ENCODE results near the gene TENM4.
A peak's percentile ranks its signal among the peaks of the same experiment; 100 is the strongest.

TENM4 gene

DNA sequence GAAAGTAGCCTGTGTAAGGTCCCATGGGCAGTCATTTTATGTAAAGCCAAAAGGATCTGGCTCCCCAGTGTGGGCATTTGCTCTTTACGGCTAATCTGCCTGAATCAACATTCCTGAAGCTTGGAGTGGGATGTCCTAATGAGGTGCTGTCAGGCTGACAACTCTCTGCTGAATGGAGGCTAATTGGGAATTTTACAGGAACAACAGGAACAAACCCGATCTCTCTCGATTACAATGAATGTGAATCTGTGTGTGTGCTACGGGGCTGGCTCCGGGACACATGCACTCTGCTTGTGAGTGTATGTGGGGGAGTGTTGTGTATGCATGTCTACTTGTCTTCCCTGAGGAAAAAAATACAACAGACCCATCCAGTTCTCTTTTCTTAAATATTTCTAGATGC lies 415.2 kb downstream of the TENM4 start:
- 0 to 22% methylated on average over 1 of the region's 5 CpGs for WGBS, 2 experiments (ENCODE audit: insufficient coverage in 2 of 2)
- H3K4me1 ChIP-seq (ENCODE audit: control insufficient read depth, insufficient read depth, low read length, poor library complexity, severe bottlenecking), result peaks cover 20% of the 10 kb centered on the region
- no peaks in the 10 kb centered on the region for H3K9me3 ChIP-seq (ENCODE audit: control insufficient read depth, low read length)
- H3K4me3 ChIP-seq (ENCODE audit: extremely low read depth, insufficient read depth, low read length, poor library complexity, severe bottlenecking), result no peak overlapping the region
- peaks cover 3% of the 10 kb centered on the region for H3K36me3 ChIP-seq (ENCODE audit: control insufficient read depth, insufficient read depth, low read length)
- H3K27ac ChIP-seq (ENCODE audit: low read depth, low read length, severe bottlenecking), result peak overlapping the region; percentile 62

DNA sequence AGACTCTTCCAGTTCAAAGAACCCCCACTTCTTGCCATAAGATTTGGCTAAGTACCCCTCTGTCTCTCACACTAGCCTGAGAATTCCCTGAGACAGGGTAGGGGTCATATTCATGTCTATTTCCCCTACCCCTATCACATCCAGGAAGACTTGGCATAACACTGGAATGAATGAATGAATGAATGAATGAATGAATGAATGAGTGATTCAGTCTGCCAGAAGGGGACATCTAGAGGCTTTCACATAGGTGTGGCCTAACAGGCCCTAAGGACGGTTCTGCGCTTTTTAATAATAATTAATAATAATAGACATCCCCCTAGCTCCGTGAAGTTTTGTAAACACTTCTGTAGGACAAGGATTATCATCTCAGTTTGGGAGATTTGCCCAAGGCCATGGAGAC lies 415.7 kb downstream of the TENM4 start:
- H3K27ac ChIP-seq (ENCODE audit: low read depth, low read length, severe bottlenecking), result no peak overlapping the region
- H3K4me3 ChIP-seq (ENCODE audit: extremely low read depth, insufficient read depth, low read length, poor library complexity, severe bottlenecking), result no peak overlapping the region
- WGBS, 2 experiments (ENCODE audit: insufficient coverage in 2 of 2), result no CpG with 5 or more reads among the region's 3 CpGs
- H3K36me3 ChIP-seq (ENCODE audit: control insufficient read depth, insufficient read depth, low read length), result peaks cover 3% of the 10 kb centered on the region
- peaks cover 20% of the 10 kb centered on the region for H3K4me1 ChIP-seq (ENCODE audit: control insufficient read depth, insufficient read depth, low read length, poor library complexity, severe bottlenecking)
- H3K9me3 ChIP-seq (ENCODE audit: control insufficient read depth, low read length), result no peaks in the 10 kb centered on the region

DNA sequence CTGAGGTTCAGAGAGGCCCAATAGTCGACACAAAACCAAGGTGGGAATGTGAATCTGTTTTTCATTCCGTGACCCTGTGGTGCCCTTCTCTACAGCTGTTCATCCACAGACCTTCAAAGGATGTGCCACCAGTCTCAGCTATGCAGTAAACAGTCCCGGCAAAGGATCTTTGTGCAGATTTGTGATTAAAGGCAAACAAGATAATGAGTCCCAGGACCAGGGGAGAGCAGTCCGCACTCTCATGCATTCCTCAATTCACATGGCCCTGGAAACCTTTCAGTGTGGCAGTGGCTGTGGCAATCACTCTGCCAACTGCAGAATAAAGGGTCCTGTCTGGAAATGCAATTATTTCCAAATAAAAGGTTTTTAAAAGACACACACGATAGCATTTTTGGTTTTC lies 418.6 kb downstream of the TENM4 start:
- Histone ChIP-seq H3K27ac (ENCODE audit: low read depth, low read length, severe bottlenecking) (no peak overlapping the region), H3K36me3 (ENCODE audit: control insufficient read depth, insufficient read depth, low read length) (peaks cover 3% of the 10 kb centered on the region), H3K4me3 (ENCODE audit: extremely low read depth, insufficient read depth, low read length, poor library complexity, severe bottlenecking) (no peak overlapping the region), H3K4me1 (ENCODE audit: control insufficient read depth, insufficient read depth, low read length, poor library complexity, severe bottlenecking) (peaks cover 31% of the 10 kb centered on the region), H3K9me3 (ENCODE audit: control insufficient read depth, low read length) (no peaks in the 10 kb centered on the region)
- WGBS, 2 experiments (ENCODE audit: insufficient coverage in 2 of 2), result 91 to 93% methylated on average over 4 to 5 of the region's 5 CpGs

DNA sequence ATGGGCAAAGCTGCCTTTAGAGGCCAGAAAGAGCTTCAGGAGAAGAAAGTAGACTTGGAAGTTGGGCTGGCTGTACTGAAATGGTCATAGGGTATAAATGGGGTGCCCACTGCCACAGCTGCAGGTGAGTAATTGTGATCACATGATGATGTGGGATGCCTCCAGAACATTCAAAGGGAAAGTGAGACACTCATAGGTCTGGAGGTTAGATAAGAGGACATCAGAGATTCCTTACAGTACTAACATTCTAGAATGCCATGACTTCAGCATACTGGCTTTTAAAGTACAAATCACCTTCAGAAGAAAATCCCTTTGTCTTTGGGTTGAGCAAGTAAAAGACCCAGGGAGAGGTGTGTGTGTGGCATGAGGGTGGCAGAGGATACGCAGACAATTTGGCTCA lies 419.2 kb downstream of the TENM4 start:
- Histone ChIP-seq H3K4me1 (ENCODE audit: control insufficient read depth, insufficient read depth, low read length, poor library complexity, severe bottlenecking) (peaks cover 24% of the 10 kb centered on the region), H3K27ac (ENCODE audit: low read depth, low read length, severe bottlenecking) (no peak overlapping the region), H3K36me3 (ENCODE audit: control insufficient read depth, insufficient read depth, low read length) (peaks cover 3% of the 10 kb centered on the region), H3K9me3 (ENCODE audit: control insufficient read depth, low read length) (no peaks in the 10 kb centered on the region), H3K4me3 (ENCODE audit: extremely low read depth, insufficient read depth, low read length, poor library complexity, severe bottlenecking) (no peak overlapping the region)
- 93 to 100% methylated on average over 1 of the region's 1 CpG for WGBS, 2 experiments (ENCODE audit: insufficient coverage in 2 of 2)

DNA sequence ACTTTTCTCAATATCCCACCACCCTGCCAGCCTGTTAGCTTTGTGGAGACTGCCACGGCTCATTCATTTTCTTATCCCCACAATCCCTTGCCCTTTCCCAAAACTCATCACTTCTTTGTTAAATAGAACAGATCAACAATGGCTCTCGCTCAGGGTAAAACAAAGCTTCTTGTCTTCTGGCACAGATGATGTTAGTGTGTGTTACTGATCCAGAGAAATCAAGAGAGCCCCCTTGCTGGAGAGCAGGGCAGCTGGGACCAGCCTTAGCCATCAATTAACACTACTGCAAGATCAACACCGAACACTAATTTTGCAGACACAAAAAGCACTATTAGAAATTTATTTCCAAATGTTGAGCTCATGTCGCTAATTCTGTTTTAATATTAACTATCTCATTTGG lies 420.9 kb downstream of the TENM4 start:
- no peak overlapping the region for H3K4me3 ChIP-seq (ENCODE audit: extremely low read depth, insufficient read depth, low read length, poor library complexity, severe bottlenecking)
- H3K36me3 ChIP-seq (ENCODE audit: control insufficient read depth, insufficient read depth, low read length), result peaks cover under 1% of the 10 kb centered on the region
- 60 to 80% methylated on average over 1 of the region's 4 CpGs for WGBS, 2 experiments (ENCODE audit: insufficient coverage in 2 of 2)

DNA sequence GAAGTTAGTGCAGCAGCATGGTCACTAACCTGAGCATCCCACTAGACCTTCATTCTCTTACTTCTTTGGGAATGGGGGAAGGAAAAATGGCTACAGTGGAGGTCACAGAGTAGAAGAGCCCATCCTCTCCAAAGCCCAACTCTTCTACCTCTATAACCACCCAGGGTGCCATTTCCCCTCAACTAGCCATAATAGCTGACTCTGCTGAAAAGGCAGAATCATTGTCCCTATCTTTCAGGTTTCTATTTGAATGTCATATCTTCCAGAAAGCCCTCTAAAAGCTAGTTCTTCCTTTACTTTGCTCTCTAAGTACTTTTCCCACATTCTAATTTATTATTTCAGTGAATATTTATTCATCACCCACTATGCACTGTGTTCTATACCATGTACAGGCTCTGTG lies 421.6 kb downstream of the TENM4 start:
- Histone ChIP-seq H3K9me3 (ENCODE audit: control insufficient read depth, low read length) (no peaks in the 10 kb centered on the region), H3K27ac (ENCODE audit: low read depth, low read length, severe bottlenecking) (peak overlapping the region; percentile 70), H3K36me3 (ENCODE audit: control insufficient read depth, insufficient read depth, low read length) (no peaks in the 10 kb centered on the region), H3K4me3 (ENCODE audit: extremely low read depth, insufficient read depth, low read length, poor library complexity, severe bottlenecking) (no peak overlapping the region), H3K4me1 (ENCODE audit: control insufficient read depth, insufficient read depth, low read length, poor library complexity, severe bottlenecking) (peaks cover 12% of the 10 kb centered on the region)

More for the DNA sequence above, 420.9 kb downstream of the TENM4 start:
- Histone ChIP-seq H3K9me3 (ENCODE audit: control insufficient read depth, low read length) (no peaks in the 10 kb centered on the region), H3K4me1 (ENCODE audit: control insufficient read depth, insufficient read depth, low read length, poor library complexity, severe bottlenecking) (peaks cover 12% of the 10 kb centered on the region), H3K27ac (ENCODE audit: low read depth, low read length, severe bottlenecking) (no peak overlapping the region)

DNA sequence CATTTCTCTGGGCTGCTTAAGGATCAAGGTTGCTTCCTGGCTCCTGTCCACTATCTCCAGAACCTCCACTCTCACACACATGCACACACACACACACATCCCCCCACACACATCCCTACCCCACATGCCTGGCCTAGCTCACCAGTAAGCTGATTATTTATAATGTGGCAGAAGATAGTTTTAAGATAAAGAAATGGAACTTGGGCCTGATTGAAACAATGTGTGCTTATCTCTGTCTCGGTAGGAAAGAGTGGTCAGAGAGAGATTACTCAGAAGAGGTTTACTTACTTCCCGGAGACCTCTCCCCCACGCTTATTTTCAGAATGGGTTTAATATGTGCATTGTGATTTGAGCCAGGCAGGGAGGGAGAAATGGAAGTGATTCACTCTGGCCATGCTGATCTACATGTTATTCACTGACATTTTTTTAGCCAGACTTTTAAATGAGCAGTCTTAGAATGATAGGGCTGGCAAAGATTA lies 422.4 kb downstream of the TENM4 start:
- WGBS, 2 experiments (ENCODE audit: insufficient coverage in 2 of 2), result 29 to 70% methylated on average over 1 of the region's 3 CpGs

DNA sequence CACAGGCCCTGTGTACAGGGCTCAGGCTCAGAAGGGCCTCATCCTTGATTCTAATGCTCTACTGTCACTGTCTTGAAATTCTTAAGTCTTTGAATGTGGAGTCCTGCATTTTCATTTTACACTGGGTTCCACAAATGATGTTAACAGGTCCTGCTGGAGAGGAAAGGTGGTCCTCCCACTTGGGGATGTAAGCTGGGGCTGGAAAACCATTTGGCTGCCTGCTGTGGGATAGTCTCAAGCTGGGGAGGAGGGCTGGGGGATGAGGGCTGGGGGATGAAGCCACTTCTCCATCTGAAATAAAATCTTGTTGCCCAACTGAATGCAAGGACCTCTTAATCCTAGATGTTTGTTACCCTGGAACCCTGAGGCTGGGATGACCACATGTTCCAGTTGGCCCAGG lies 423.0 kb downstream of the TENM4 start:
- Histone ChIP-seq H3K9me3 (ENCODE audit: control insufficient read depth, low read length) (no peaks in the 10 kb centered on the region), H3K27ac (ENCODE audit: low read depth, low read length, severe bottlenecking) (peak overlapping the region; percentile 70), H3K36me3 (ENCODE audit: control insufficient read depth, insufficient read depth, low read length) (no peaks in the 10 kb centered on the region), H3K4me3 (ENCODE audit: extremely low read depth, insufficient read depth, low read length, poor library complexity, severe bottlenecking) (no peak overlapping the region), H3K4me1 (ENCODE audit: control insufficient read depth, insufficient read depth, low read length, poor library complexity, severe bottlenecking) (peaks cover 12% of the 10 kb centered on the region)

More for the DNA sequence above, 422.4 kb downstream of the TENM4 start:
- Histone ChIP-seq H3K4me1 (ENCODE audit: control insufficient read depth, insufficient read depth, low read length, poor library complexity, severe bottlenecking) (peaks cover 12% of the 10 kb centered on the region), H3K9me3 (ENCODE audit: control insufficient read depth, low read length) (no peaks in the 10 kb centered on the region), H3K4me3 (ENCODE audit: extremely low read depth, insufficient read depth, low read length, poor library complexity, severe bottlenecking) (no peak overlapping the region), H3K27ac (ENCODE audit: low read depth, low read length, severe bottlenecking) (peak overlapping the region; percentile 70), H3K36me3 (ENCODE audit: control insufficient read depth, insufficient read depth, low read length) (no peaks in the 10 kb centered on the region)

DNA sequence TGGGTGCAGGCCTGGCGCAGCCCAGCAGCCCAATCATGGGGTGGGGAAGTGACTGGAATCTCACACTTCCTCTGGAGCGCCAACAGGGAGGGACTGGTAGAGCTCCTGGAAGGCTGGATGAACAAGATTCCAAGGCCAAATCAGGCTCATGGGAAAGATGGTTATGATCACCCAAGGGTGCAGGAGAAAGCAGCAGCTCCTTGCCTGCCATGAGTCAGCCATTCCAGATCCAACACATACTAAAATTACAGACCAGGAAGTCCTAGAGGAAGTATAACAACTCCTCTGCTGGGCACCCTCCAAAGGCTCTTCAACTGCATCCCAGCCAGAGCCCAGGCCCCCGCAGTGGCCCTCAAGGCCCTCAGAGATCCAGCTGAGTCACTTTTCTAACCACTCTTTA lies 427.3 kb downstream of the TENM4 start:
- Histone ChIP-seq H3K9me3 (ENCODE audit: control insufficient read depth, low read length) (no peaks in the 10 kb centered on the region), H3K27ac (ENCODE audit: low read depth, low read length, severe bottlenecking) (no peak overlapping the region), H3K4me3 (ENCODE audit: extremely low read depth, insufficient read depth, low read length, poor library complexity, severe bottlenecking) (no peak overlapping the region), H3K36me3 (ENCODE audit: control insufficient read depth, insufficient read depth, low read length) (no peaks in the 10 kb centered on the region), H3K4me1 (ENCODE audit: control insufficient read depth, insufficient read depth, low read length, poor library complexity, severe bottlenecking) (peaks cover 7% of the 10 kb centered on the region)
- WGBS, 2 experiments (ENCODE audit: insufficient coverage in 2 of 2), result 90 to 100% methylated on average over 2 to 3 of the region's 3 CpGs

DNA sequence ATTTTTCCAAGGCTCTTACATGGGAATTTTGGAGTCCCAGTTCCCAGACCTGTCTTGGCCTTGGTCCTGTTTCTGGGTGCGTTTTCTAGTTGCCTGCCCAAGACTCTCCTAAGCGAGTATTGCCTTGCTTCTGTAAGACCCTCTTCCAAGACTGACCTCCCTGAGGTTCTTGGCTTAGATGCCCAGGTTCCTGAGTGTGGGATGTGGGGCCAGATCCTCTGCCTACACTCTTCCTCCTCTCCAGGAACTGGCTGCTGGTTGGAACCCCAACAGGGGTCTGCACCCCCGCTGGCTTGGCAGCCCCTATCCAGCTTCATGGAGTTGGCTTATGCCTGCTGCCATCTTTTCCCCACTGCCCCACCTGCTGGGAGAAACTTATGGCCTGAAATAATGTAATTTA lies 429.5 kb downstream of the TENM4 start:
- Histone ChIP-seq H3K9me3 (ENCODE audit: control insufficient read depth, low read length) (no peaks in the 10 kb centered on the region), H3K27ac (ENCODE audit: low read depth, low read length, severe bottlenecking) (no peak overlapping the region), H3K4me3 (ENCODE audit: extremely low read depth, insufficient read depth, low read length, poor library complexity, severe bottlenecking) (no peak overlapping the region), H3K36me3 (ENCODE audit: control insufficient read depth, insufficient read depth, low read length) (no peaks in the 10 kb centered on the region), H3K4me1 (ENCODE audit: control insufficient read depth, insufficient read depth, low read length, poor library complexity, severe bottlenecking) (no peaks in the 10 kb centered on the region)
- 79 to 100% methylated on average over 2 to 3 of the region's 3 CpGs for WGBS, 2 experiments (ENCODE audit: insufficient coverage in 2 of 2)

DNA sequence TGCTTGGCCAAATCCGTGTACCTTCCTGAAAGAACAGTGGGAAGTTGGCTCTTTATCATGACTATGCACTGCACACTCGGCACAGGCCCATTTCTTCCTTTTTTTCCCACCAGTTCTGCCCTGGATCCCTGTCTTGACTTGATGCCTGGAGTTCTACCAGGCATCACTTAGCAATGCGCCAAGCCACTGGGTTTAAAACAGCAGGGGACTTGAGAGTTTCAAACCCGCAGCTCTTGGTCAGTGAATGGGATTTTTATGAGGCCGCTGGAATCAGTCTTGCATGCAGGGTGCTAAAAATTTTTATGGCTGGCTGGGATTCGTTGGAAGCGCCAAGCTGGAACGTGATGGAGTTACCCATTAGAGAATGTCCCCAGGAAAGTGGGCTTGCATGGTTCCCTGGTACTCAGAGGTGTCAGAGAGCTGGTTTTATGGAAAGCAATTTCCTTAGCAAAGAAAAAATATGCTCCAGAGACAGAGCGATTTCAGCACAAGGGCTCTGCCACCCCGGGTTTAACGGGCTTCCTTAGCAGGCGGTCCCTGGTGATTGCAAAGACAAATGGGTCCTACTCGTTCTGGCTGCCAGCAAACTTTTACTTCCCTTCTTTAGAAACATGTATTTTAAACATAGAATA lies 432.9 kb downstream of the TENM4 start:
- WGBS, 2 experiments (ENCODE audit: insufficient coverage in 2 of 2), result 84 to 90% methylated on average over 10 to 12 of the region's 13 CpGs
- Histone ChIP-seq H3K27ac (ENCODE audit: low read depth, low read length, severe bottlenecking) (no peak overlapping the region), H3K36me3 (ENCODE audit: control insufficient read depth, insufficient read depth, low read length) (no peaks in the 10 kb centered on the region), H3K9me3 (ENCODE audit: control insufficient read depth, low read length) (no peaks in the 10 kb centered on the region), H3K4me1 (ENCODE audit: control insufficient read depth, insufficient read depth, low read length, poor library complexity, severe bottlenecking) (no peaks in the 10 kb centered on the region), H3K4me3 (ENCODE audit: extremely low read depth, insufficient read depth, low read length, poor library complexity, severe bottlenecking) (no peak overlapping the region)
